HepG2 (cell line): ENCODE data around the gene SYDE1. TPM values are rescaled to one million over a fixed set of nuclear protein-coding genes. Genes with fewer than 3 reads are reported as not detected.
A peak's percentile ranks its signal among the peaks of the same experiment; 100 is the strongest.

ENCODE experiments used
- ATM ChIP-seq: fragments of 450-650 bp; IDR thresholded peaks from 2 replicates; pipeline ENCODE4 v1.7.1; 2017; ENCODE audit warnings: mild to moderate bottlenecking, borderline replicate concordance
- MAZ ChIP-seq, 2 experiments: sonication (generic) in 1 of 2; formaldehyde crosslinking in 1 of 2; IDR thresholded peaks; 2 replicates each; pipeline versions ENCODE4 v1.5.0 to v1.6.1; 2012 to 2020; ENCODE audit warnings: low read depth in 2 of 2, mild to moderate bottlenecking in 2 of 2, borderline replicate concordance in 1 of 2, improper control_type of control experiment in 1 of 2, low read length in 1 of 2, missing genetic modification reagents in 1 of 2, moderate library complexity in 1 of 2
- PCBP2 ChIP-seq: fragments of 200-400 bp; formaldehyde crosslinking; optimal IDR thresholded peaks from 2 replicates; pipeline ENCODE3; 2018; ENCODE audit warnings: low read length, low read depth; ENCODE audit not compliant: poor library complexity, severe bottlenecking
- POLR2A ChIP-seq, 2 experiments: IDR thresholded peaks; 2 replicates each; pipeline ENCODE4 v1.6.1; 2011; ENCODE audit warnings: low read depth in 2 of 2, low read length in 2 of 2, mild to moderate bottlenecking in 1 of 2, moderate library complexity in 1 of 2; ENCODE audit not compliant: insufficient read depth in 1 of 2
- POLR2G ChIP-seq: fragments of 200-400 bp; formaldehyde crosslinking; IDR thresholded peaks from 2 replicates; pipeline ENCODE4 v1.6.1; 2018; ENCODE audit warnings: mild to moderate bottlenecking, low read depth, low read length, moderate library complexity
- PPARG ChIP-seq: conservative IDR thresholded peaks from 2 replicates; pipeline ENCODE4 v1.6.1; 2016; ENCODE audit warnings: missing biosample characterization, missing genetic modification reagents
- RFX1 ChIP-seq: fragments of 450-650 bp; IDR thresholded peaks from 2 replicates; pipeline ENCODE4 v1.6.1; 2017
- SP4 ChIP-seq: sonication (generic); formaldehyde crosslinking; IDR thresholded peaks from 2 replicates; pipeline ENCODE4 v1.8.1; 2023; ENCODE audit warnings: mild to moderate bottlenecking, missing genetic modification reagents
- TBP ChIP-seq: sonication (generic); formaldehyde crosslinking; IDR thresholded peaks from 2 replicates; pipeline ENCODE4 v1.5.0; 2020; ENCODE audit warnings: missing genetic modification reagents
- YEATS2 ChIP-seq: sonication (generic); formaldehyde crosslinking; IDR thresholded peaks from 2 replicates; pipeline ENCODE4 v1.4.0; 2020; ENCODE audit warnings: missing genetic modification reagents, borderline replicate concordance
- ZEB1 ChIP-seq: IDR thresholded peaks from 2 replicates; pipeline ENCODE4 v1.6.1; 2012; ENCODE audit warnings: mild to moderate bottlenecking, low read depth, inconsistent platforms; ENCODE audit not compliant: insufficient replicate concordance
- ZFP62 ChIP-seq: sonication (generic); formaldehyde crosslinking; IDR thresholded peaks from 2 replicates; pipeline ENCODE4 v1.4.0; 2020; ENCODE audit warnings: missing genetic modification reagents
- ZKSCAN8 ChIP-seq: IDR thresholded peaks from 2 replicates; pipeline ENCODE4 v1.6.1; 2016; ENCODE audit warnings: borderline replicate concordance, missing genetic modification reagents, missing compliant biosample characterization
- ZNF367 ChIP-seq: sonication (generic); formaldehyde crosslinking; IDR thresholded peaks from 2 replicates; pipeline ENCODE4 v1.4.0; 2020; ENCODE audit warnings: missing genetic modification reagents, borderline replicate concordance
- ZNF460 ChIP-seq: sonication (generic); formaldehyde crosslinking; IDR thresholded peaks from 2 replicates; pipeline ENCODE4 v1.5.1; 2020; ENCODE audit warnings: missing genetic modification reagents, mild to moderate bottlenecking, borderline replicate concordance
- ZNF496 ChIP-seq: sonication (generic); formaldehyde crosslinking; IDR thresholded peaks from 2 replicates; pipeline ENCODE4 v1.8.1; 2023; ENCODE audit warnings: mild to moderate bottlenecking, moderate library complexity, missing genetic modification reagents; ENCODE audit not compliant: insufficient replicate concordance
- ZNF501 ChIP-seq: sonication (generic); formaldehyde crosslinking; IDR thresholded peaks from 2 replicates; pipeline ENCODE4 v1.5.1; 2020; ENCODE audit warnings: mild to moderate bottlenecking, moderate library complexity, missing genetic modification reagents
- ZNF513 ChIP-seq: sonication (generic); formaldehyde crosslinking; conservative IDR thresholded peaks from 2 replicates; pipeline ENCODE4 v1.5.0; 2020; ENCODE audit warnings: missing genetic modification reagents
- polyA plus RNA-seq, 8 experiments: library from polyadenylated mRNA; depleted of rRNA in 3 of 8; stranded (reverse) in 7 of 8; unstranded in 1 of 8; fragments of >200 nt; fragmentation: Illumina TruSeq in 4 of 8; extraction: Trizol in 4 of 8; gene quantifications; 2 replicates each; pipeline versions ENCODE4 v1.2.1 to v1.2.3, GENCODE V29; 2011 to 2016; ENCODE audit warnings: low read depth in 4 of 8, missing spikeins in 1 of 8, mixed read lengths in 1 of 8; ENCODE audit not compliant: insufficient read depth in 1 of 8
- total RNA-seq, 5 experiments: library from RNA; depleted of rRNA; stranded (reverse); fragments of >200 nt; fragmentation: Illumina TruSeq; extraction: Trizol; gene quantifications; 2 replicates each; pipeline ENCODE4 v1.2.3, GENCODE V29; 2016; ENCODE audit warnings: low read depth in 1 of 5
- TF ChIP-seq, protein P1 (sequence below): sonication (generic); formaldehyde crosslinking; conservative IDR thresholded peaks from 2 replicates; pipeline ENCODE4 v1.8.1; 2023; ENCODE audit warnings: missing genetic modification reagents
- TF ChIP-seq, protein P2 (sequence below): sonication (generic); formaldehyde crosslinking; IDR thresholded peaks from 2 replicates; pipeline ENCODE4 v1.4.0; 2020; ENCODE audit warnings: mild to moderate bottlenecking, missing genetic modification reagents
- TF ChIP-seq, protein P3 (sequence below): sonication (generic); formaldehyde crosslinking; IDR thresholded peaks from 2 replicates; pipeline ENCODE4 v1.4.0; 2020; ENCODE audit warnings: missing genetic modification reagents

SYDE1 gene
- total and polyA plus RNA-seq, 2 of the 13 experiments (the other 11 are each of a cell fraction or from before 2014, with no cell fraction given): 4.3 to 13.6 TPM

DNA sequence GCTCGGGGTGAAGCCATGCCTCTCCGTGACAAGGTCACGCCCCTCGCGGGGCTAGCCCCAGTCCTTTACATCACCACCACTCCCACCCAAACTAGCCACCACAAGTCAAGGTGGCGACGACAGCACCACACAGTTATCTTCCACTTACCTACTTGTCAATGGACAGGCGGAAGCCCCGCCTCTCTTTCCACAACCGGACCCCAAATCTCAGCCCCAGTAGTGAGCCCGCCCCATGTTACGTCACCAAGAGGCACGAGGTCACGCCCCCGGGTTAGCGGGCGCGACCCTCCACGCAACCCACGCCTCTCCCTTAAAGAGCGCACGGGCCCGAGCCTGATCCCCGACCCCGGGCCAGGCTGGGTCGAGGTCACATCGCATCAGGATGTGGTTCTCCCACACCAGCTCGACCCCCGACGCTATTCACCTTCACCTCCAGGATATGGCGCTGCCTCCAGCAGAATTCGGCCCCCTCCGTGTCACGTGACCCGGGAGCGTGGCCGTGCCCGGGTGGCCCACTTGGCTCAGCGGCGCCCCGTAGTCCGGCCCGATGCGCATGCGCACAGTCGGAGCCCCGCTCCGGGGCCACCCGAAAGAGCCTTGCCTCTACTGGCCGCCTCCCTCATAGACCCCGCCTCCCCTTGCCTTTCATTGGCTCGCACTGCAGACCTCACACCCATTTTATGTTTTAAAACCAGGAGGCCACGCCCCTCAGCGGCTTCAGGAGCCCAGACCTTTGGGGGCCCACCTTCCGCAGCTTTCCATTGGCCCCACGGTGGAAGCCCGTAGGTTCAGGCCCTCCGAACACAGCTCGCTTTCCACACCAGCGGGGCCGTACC lies 18.2 kb downstream of the SYDE1 start (continued):
- TF ChIP-seq, protein P1, sequence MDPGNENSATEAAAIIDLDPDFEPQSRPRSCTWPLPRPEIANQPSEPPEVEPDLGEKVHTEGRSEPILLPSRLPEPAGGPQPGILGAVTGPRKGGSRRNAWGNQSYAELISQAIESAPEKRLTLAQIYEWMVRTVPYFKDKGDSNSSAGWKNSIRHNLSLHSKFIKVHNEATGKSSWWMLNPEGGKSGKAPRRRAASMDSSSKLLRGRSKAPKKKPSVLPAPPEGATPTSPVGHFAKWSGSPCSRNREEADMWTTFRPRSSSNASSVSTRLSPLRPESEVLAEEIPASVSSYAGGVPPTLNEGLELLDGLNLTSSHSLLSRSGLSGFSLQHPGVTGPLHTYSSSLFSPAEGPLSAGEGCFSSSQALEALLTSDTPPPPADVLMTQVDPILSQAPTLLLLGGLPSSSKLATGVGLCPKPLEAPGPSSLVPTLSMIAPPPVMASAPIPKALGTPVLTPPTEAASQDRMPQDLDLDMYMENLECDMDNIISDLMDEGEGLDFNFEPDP: no peak
- TF ChIP-seq PCBP2 (no peak), MAZ (IDR thresholded peaks at IDR 0.05; ENCODE audit: borderline replicate concordance, low read depth, low read length) (peak; percentile 69), MAZ (CRISPR knock-in tag; IDR thresholded peaks at IDR 0.05; ENCODE audit: low read depth) (peak; percentile 67), ZEB1 (no peak), PPARG (CRISPR knock-in tag) (peak; percentile 69), ZNF496 (CRISPR knock-in tag) (no peak), RFX1 (no peak), ZFP62 (CRISPR knock-in tag) (no peak), ZNF513 (no peak), ZKSCAN8 (CRISPR knock-in tag) (peak; percentile 9; the same call in 1 of the 2 replicates), ATM (no peak), TBP (0 out of 2 replicates have a peak, but pooled peaks have one; percentile 15), SP4 (peak; percentile 88), ZNF501 (CRISPR knock-in tag) (peak; percentile 68), YEATS2 (CRISPR knock-in tag) (peak; percentile 80; the same call in 1 of the 2 replicates), ZNF367 (CRISPR knock-in tag) (no peak), ZNF460 (peak; percentile 24; the same call in 1 of the 2 replicates), POLR2A (IDR thresholded peaks at IDR 0.05; ENCODE audit: insufficient read depth in 1 of 2, low read depth in 2 of 2, low read length in 2 of 2) (peak; percentile 70 to 77), POLR2G (peak; percentile 86)
- TF ChIP-seq, protein P2, sequence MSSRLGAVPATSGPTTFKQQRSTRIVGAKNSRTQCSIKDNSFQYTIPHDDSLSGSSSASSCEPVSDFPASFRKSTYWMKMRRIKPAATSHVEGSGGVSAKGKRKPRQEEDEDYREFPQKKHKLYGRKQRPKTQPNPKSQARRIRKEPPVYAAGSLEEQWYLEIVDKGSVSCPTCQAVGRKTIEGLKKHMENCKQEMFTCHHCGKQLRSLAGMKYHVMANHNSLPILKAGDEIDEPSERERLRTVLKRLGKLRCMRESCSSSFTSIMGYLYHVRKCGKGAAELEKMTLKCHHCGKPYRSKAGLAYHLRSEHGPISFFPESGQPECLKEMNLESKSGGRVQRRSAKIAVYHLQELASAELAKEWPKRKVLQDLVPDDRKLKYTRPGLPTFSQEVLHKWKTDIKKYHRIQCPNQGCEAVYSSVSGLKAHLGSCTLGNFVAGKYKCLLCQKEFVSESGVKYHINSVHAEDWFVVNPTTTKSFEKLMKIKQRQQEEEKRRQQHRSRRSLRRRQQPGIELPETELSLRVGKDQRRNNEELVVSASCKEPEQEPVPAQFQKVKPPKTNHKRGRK (CRISPR knock-in tag): peak; percentile 47; the same call in 1 of the 2 replicates
- TF ChIP-seq, protein P3, sequence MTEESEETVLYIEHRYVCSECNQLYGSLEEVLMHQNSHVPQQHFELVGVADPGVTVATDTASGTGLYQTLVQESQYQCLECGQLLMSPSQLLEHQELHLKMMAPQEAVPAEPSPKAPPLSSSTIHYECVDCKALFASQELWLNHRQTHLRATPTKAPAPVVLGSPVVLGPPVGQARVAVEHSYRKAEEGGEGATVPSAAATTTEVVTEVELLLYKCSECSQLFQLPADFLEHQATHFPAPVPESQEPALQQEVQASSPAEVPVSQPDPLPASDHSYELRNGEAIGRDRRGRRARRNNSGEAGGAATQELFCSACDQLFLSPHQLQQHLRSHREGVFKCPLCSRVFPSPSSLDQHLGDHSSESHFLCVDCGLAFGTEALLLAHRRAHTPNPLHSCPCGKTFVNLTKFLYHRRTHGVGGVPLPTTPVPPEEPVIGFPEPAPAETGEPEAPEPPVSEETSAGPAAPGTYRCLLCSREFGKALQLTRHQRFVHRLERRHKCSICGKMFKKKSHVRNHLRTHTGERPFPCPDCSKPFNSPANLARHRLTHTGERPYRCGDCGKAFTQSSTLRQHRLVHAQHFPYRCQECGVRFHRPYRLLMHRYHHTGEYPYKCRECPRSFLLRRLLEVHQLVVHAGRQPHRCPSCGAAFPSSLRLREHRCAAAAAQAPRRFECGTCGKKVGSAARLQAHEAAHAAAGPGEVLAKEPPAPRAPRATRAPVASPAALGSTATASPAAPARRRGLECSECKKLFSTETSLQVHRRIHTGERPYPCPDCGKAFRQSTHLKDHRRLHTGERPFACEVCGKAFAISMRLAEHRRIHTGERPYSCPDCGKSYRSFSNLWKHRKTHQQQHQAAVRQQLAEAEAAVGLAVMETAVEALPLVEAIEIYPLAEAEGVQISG (CRISPR knock-in tag): peak; percentile 79
